Thoracic aorta (tissue), 2 donors: Measurements from ENCODE around the gene CADPS. TPM values are rescaled to one million over a fixed set of nuclear protein-coding genes. Genes with fewer than 3 reads are reported as not detected.

ENCODE experiments used
- ATAC-seq: fragments of 150-250 bp; one replicate; pipeline ENCODE4 v1.8.0; 2017; ENCODE audit warnings: low read depth; ENCODE audit not compliant: insufficient number of reproducible peaks, low FRiP score
- DNase-seq: peaks from one replicate; pipeline ENCODE4 v3.0.0-alpha.2; 2020; ENCODE audit warnings: low spot score
- H3K27ac ChIP-seq, 2 donors: fragments of 200-600 bp; sonication (generic); 1 replicate in 1 of 2; 2 replicates in 1 of 2; pipeline ENCODE4 v1.5.1; 2016; ENCODE audit warnings: mild to moderate bottlenecking in 2 of 2, moderate library complexity in 2 of 2
- H3K27me3 ChIP-seq: fragments of 200-600 bp; sonication (generic); replicated peaks from 2 replicates; pipeline ENCODE4 v1.6.0; 2016; ENCODE audit warnings: mild to moderate bottlenecking; ENCODE audit not compliant: insufficient read depth
- H3K36me3 ChIP-seq: fragments of 200-600 bp; sonication (generic); one replicate; pipeline ENCODE4 v1.5.1; 2016
- H3K4me1 ChIP-seq, 2 donors: fragments of 200-600 bp; sonication (generic); 1 replicate in 1 of 2; 2 replicates in 1 of 2; pipeline versions ENCODE4 v1.5.1 to v1.6.0; 2016; ENCODE audit warnings: low read depth in 2 of 2, mild to moderate bottlenecking in 1 of 2; ENCODE audit not compliant: control insufficient read depth in 1 of 2
- H3K4me3 ChIP-seq: fragments of 200-600 bp; sonication (generic); 2 replicates; pipeline ENCODE4 v1.5.1; 2016; ENCODE audit warnings: mild to moderate bottlenecking
- H3K9me3 ChIP-seq: fragments of 200-600 bp; sonication (generic); 2 replicates; pipeline ENCODE4 v1.5.1; 2016
- CTCF ChIP-seq: fragments of 200-600 bp; sonication (generic); IDR thresholded peaks from one replicate; pipeline ENCODE4 v1.5.1; 2019; ENCODE audit warnings: antibody characterized with exemption
- total RNA-seq, 2 donors: library from RNA; depleted of rRNA; stranded (reverse); fragments of >200 nt; gene quantifications; one replicate each; pipeline versions ENCODE4 v1.1.0 to v1.2.3, GENCODE V29; 2016

CADPS gene
- total RNA-seq, 2 donors from 2014 or later, result 0.14 to 7.2 TPM

GRCh38 chr3:62479326-62479725 is 395.9 kb downstream of the CADPS start:
- H3K27ac ChIP-seq, result no peak overlapping the region
- no peaks in the 10 kb centered on the region for H3K36me3 ChIP-seq
- DNase-seq (no peak), ATAC-seq (no peak)
- no peak for TF ChIP-seq CTCF
- H3K4me3 ChIP-seq, result no peak overlapping the region
- no peaks in the 10 kb centered on the region for H3K4me1 ChIP-seq
- no peaks in the 10 kb centered on the region for H3K27me3 ChIP-seq
- H3K9me3 ChIP-seq, result no peaks in the 10 kb centered on the region

- H3K4me3 ChIP-seq, result no peak overlapping the region
- no peak for DNase-seq
- no peak for TF ChIP-seq CTCF
- no peak overlapping the region for H3K27ac ChIP-seq
- H3K9me3 ChIP-seq, result no peaks in the 10 kb centered on the region
- H3K36me3 ChIP-seq, result no peaks in the 10 kb centered on the region
- no peak for ATAC-seq
- no peaks in the 10 kb centered on the region for H3K27me3 ChIP-seq
- H3K4me1 ChIP-seq, result no peaks in the 10 kb centered on the region
Observed at GRCh38 chr3:62475306-62475705, 399.9 kb downstream of the CADPS start.

- no peaks in the 10 kb centered on the region for H3K9me3 ChIP-seq
- no peak overlapping the region for H3K27ac ChIP-seq
- peaks cover 13% of the 10 kb centered on the region in 2 donors for H3K4me1 ChIP-seq
- ATAC-seq, result no peak
- no peaks in the 10 kb centered on the region for H3K36me3 ChIP-seq
- H3K27me3 ChIP-seq, result no peaks in the 10 kb centered on the region
- H3K4me3 ChIP-seq, result peak overlapping the region; percentile 15
- DNase-seq, result no peak
- no peak for TF ChIP-seq CTCF
Observed at GRCh38 chr3:62467966-62468722, 407.1 kb downstream of the CADPS start.

GRCh38 chr3:62462788-62463187 is 412.4 kb downstream of the CADPS start:
- H3K36me3 ChIP-seq, result no peaks in the 10 kb centered on the region
- ATAC-seq (no peak), DNase-seq (no peak)
- peaks cover 5% of the 10 kb centered on the region in 2 donors for H3K4me1 ChIP-seq
- H3K9me3 ChIP-seq, result no peaks in the 10 kb centered on the region
- H3K27ac ChIP-seq, result no peak overlapping the region
- H3K4me3 ChIP-seq, result no peak overlapping the region
- H3K27me3 ChIP-seq, result no peaks in the 10 kb centered on the region
- no peak for TF ChIP-seq CTCF

GRCh38 chr3:62462104-62462762 is 413.0 kb downstream of the CADPS start:
- Histone ChIP-seq H3K27me3 (no peaks in the 10 kb centered on the region), H3K4me1 (no peaks in the 10 kb centered on the region), H3K36me3 (no peaks in the 10 kb centered on the region), H3K27ac (no peak overlapping the region), H3K9me3 (no peaks in the 10 kb centered on the region), H3K4me3 (no peak overlapping the region)
- no peak for ATAC-seq
- DNase-seq, result no peak
- TF ChIP-seq CTCF, result no peak
